Uterus (tissue), 4 donors: Measurements from ENCODE around the gene BMP2K. TPM values are rescaled to one million over a fixed set of nuclear protein-coding genes. Genes with fewer than 3 reads are reported as not detected.

Experiments
- DNase-seq, 2 donors: peaks; one replicate each; pipeline ENCODE4 v3.0.0-alpha.2; 2019 to 2020
- H3K27ac ChIP-seq, 2 donors: fragments of 200-600 bp; sonication (generic); 1 replicate in 1 of 2; 2 replicates in 1 of 2; pipeline ENCODE4 v1.5.1; 2016 to 2018
- H3K27me3 ChIP-seq, 2 donors: fragments of 200-600 bp; sonication (generic); one replicate each; pipeline ENCODE4 v1.5.1; 2018 to 2019; ENCODE audit warnings: control low read depth in 1 of 2
- H3K36me3 ChIP-seq, 2 donors: fragments of 200-600 bp; sonication (generic); one replicate each; pipeline ENCODE4 v1.5.1; 2019; ENCODE audit warnings: control low read depth in 1 of 2
- H3K4me1 ChIP-seq, 2 donors: fragments of 200-600 bp; sonication (generic); one replicate each; pipeline ENCODE4 v1.5.1; 2018 to 2019; ENCODE audit warnings: control low read depth in 1 of 2
- H3K4me3 ChIP-seq, 2 donors: fragments of 200-600 bp; sonication (generic); 1 replicate in 1 of 2; 2 replicates in 1 of 2; pipeline ENCODE4 v1.5.1; 2018 to 2019; ENCODE audit warnings: mild to moderate bottlenecking in 1 of 2
- H3K9me3 ChIP-seq, 2 donors: fragments of 200-600 bp; sonication (generic); one replicate each; pipeline ENCODE4 v1.5.1; 2019; ENCODE audit warnings: control low read depth in 1 of 2
- POLR2A ChIP-seq, 2 donors: fragments of 450-650 bp; IDR thresholded peaks; one replicate each; pipeline ENCODE4 v1.6.1; 2016; ENCODE audit warnings: antibody characterized with exemption in 2 of 2, mild to moderate bottlenecking in 1 of 2, moderate library complexity in 1 of 2
- intact Hi-C: fragments of 100-400 bp; cut with DNase I; formaldehyde crosslinking; loops from one replicate; pipeline ENCODE4 v1.15.1; 2023; ENCODE audit warnings: low total_unique reads
- total RNA-seq, 4 donors: library from RNA; depleted of rRNA in 3 of 4; stranded (reverse); fragments of >200 nt in 3 of 4; gene quantifications; one replicate each; pipeline versions ENCODE4 v1.1.0 to v1.2.4, GENCODE V29; 2014 to 2023
- TF ChIP-seq, protein P1 (sequence below), 4 experiments: fragments of 200-600 bp in 2 of 4; fragments of 450-650 bp in 2 of 4; sonication (generic) in 2 of 4; IDR thresholded peaks; one replicate each; pipeline ENCODE4 v1.5.1; 2016 to 2019; ENCODE audit warnings: antibody characterized with exemption in 4 of 4, mild to moderate bottlenecking in 2 of 4, moderate library complexity in 1 of 4
- donor health status: DM: yes; HTN: yes; CAD: no.

The BMP2K gene
- total RNA-seq, 4 donors from 2014 or later: 14.7 to 67.3 (median 29.2) TPM

DNA sequence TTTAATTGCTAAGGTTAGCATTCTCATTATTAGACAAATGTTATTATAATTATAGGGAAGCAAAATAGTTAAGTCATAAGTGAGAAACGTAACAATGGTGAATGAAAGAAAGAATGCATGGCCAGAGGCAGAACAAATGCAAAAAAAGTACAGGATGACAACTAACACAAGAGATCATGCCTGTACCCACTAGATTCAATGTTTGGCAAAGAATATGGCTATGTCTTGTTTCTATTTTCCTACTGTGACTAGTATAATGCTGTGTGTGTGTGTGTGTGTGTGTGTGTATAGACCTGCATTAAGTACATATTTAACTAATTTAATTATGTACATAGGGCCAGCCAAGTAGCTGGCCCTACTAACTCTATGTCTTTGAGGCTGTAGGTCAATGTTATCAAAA, 12.9 kb upstream of the BMP2K start:
- DNase-seq: no peak
- Histone ChIP-seq H3K27me3 (no peaks in the 10 kb centered on the region), H3K4me3 (no peak overlapping the region), H3K9me3 (no peaks in the 10 kb centered on the region), H3K4me1 (no peaks in the 10 kb centered on the region), H3K27ac (no peak overlapping the region), H3K36me3 (no peaks in the 10 kb centered on the region)
- intact Hi-C loops: no loop called here
- TF ChIP-seq, protein P1, sequence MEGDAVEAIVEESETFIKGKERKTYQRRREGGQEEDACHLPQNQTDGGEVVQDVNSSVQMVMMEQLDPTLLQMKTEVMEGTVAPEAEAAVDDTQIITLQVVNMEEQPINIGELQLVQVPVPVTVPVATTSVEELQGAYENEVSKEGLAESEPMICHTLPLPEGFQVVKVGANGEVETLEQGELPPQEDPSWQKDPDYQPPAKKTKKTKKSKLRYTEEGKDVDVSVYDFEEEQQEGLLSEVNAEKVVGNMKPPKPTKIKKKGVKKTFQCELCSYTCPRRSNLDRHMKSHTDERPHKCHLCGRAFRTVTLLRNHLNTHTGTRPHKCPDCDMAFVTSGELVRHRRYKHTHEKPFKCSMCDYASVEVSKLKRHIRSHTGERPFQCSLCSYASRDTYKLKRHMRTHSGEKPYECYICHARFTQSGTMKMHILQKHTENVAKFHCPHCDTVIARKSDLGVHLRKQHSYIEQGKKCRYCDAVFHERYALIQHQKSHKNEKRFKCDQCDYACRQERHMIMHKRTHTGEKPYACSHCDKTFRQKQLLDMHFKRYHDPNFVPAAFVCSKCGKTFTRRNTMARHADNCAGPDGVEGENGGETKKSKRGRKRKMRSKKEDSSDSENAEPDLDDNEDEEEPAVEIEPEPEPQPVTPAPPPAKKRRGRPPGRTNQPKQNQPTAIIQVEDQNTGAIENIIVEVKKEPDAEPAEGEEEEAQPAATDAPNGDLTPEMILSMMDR (IDR thresholded peaks at IDR 0.05): no peak
- no peak for TF ChIP-seq POLR2A (IDR thresholded peaks at IDR 0.05)

GRCh38 chr4:78763763-78764387, 12.3 kb upstream of the BMP2K start:
- intact Hi-C loops: no loop called here
- no peak for DNase-seq
- no peaks in the 10 kb centered on the region for H3K36me3 ChIP-seq
- H3K27me3 ChIP-seq: no peaks in the 10 kb centered on the region
- H3K9me3 ChIP-seq: no peaks in the 10 kb centered on the region
- no peak for TF ChIP-seq POLR2A (IDR thresholded peaks at IDR 0.05)
- TF ChIP-seq, protein P1 (IDR thresholded peaks at IDR 0.05): no peak
- no peaks in the 10 kb centered on the region for H3K4me1 ChIP-seq
- no peak overlapping the region for H3K4me3 ChIP-seq
- no peak overlapping the region for H3K27ac ChIP-seq

- intact Hi-C loops: no loop called here
- no peaks in the 10 kb centered on the region for H3K36me3 ChIP-seq
- no peaks in the 10 kb centered on the region for H3K9me3 ChIP-seq
- H3K27me3 ChIP-seq: no peaks in the 10 kb centered on the region
- H3K4me3 ChIP-seq: no peak overlapping the region
- H3K4me1 ChIP-seq: no peaks in the 10 kb centered on the region
- no peak for TF ChIP-seq POLR2A (IDR thresholded peaks at IDR 0.05)
- TF ChIP-seq, protein P1 (IDR thresholded peaks at IDR 0.05): no peak
- H3K27ac ChIP-seq: no peak overlapping the region
- no peak for DNase-seq
Observed at GRCh38 chr4:78764498-78764961, 11.6 kb upstream of the BMP2K start.

DNA sequence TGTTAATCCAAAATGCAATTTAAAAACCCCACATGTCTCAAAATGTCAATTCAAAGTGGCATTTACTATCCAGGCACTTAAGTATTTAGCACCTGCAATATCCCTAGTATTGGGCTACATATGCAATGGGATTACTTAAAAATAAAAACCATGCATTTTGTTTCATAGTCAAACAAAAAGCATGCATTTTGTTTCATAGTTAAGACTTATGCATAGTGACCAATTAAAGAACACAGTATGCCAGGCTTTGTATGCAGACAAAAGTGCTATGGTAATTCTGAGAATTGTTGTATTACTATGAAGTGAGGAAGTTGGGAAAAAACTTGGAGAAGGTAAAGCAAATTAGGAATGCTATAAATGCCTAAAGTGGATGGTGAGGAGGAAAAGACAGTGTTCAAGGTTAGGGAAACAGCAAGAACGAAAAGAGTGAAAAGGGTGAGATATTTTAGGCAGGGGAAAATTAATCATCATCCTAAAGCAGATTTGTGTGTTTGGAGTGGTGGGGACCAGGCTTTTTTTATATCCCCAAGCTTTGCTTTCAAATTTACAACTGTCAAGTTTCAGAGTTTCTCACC, 10.6 kb upstream of the BMP2K start:
- no peaks in the 10 kb centered on the region for H3K27me3 ChIP-seq
- intact Hi-C loops: no loop called here

GRCh38 chr4:78766026-78766425, 10.1 kb upstream of the BMP2K start:
- intact Hi-C loops: no loop called here
- no peak overlapping the region for H3K4me3 ChIP-seq
- no peaks in the 10 kb centered on the region for H3K4me1 ChIP-seq
- H3K9me3 ChIP-seq: no peaks in the 10 kb centered on the region
- no peak for TF ChIP-seq POLR2A (IDR thresholded peaks at IDR 0.05)
- TF ChIP-seq, protein P1 (IDR thresholded peaks at IDR 0.05): no peak
- no peak overlapping the region for H3K27ac ChIP-seq
- H3K36me3 ChIP-seq: no peaks in the 10 kb centered on the region
- H3K27me3 ChIP-seq: no peaks in the 10 kb centered on the region
- DNase-seq: no peak

More for the DNA sequence above, 10.6 kb upstream of the BMP2K start:
- TF ChIP-seq POLR2A (IDR thresholded peaks at IDR 0.05): no peak
- TF ChIP-seq, protein P1 (IDR thresholded peaks at IDR 0.05): no peak
- Histone ChIP-seq H3K4me1 (no peaks in the 10 kb centered on the region), H3K36me3 (no peaks in the 10 kb centered on the region), H3K27ac (no peak overlapping the region), H3K4me3 (no peak overlapping the region), H3K9me3 (no peaks in the 10 kb centered on the region)
- DNase-seq: no peak
